Measurements from ENCODE around the gene PHACTR1. TPM values are rescaled to one million over a fixed set of nuclear protein-coding genes. Genes with fewer than 3 reads are reported as not detected.

Gene PHACTR1
- total and polyA plus RNA-seq, 2 of the 4 experiments (the other 2 are of a cell fraction): not detected

DNA sequence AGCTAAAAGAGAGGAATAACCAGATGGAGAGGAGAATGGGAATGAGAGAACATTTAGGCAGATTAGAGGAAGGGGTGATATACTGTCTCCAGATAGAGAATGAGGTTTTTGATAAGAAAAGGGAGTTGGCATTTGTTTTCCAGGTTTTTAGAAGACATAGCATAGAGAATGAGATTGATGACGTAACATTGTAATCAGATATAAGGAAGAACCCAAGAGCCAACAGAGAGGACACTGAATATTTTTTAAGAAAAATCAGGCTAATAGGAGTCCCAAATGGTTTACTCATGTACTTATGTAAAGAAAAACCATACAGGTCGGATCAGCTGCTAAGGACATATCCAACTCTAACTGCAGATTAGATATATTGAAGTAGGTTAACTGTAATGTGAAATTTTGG, 498.8 kb downstream of the PHACTR1 start:
- H3K9me1 ChIP-seq (ENCODE audit: insufficient read depth, low read length): no peaks in the 10 kb centered on the region
- in situ Hi-C loops (cut with MboI; ENCODE audit: low sequenced_read_pairs): no loop called here
- no peaks in the 10 kb centered on the region; the same call in 1 of the 2 replicates for H3K27me3 ChIP-seq (ENCODE audit: control insufficient read depth, insufficient read depth, low read length)
- H3K4me1 ChIP-seq (ENCODE audit: control insufficient read depth, insufficient read depth, low read length): no peaks in the 10 kb centered on the region
- dilution Hi-C loops (cut with HindIII; ENCODE audit: low sequenced_read_pairs, unreplicated experiment): no loop called here
- ChIA-PET POLR2A (ENCODE audit: unreplicated experiment) (no interaction called here), CTCF (no interaction called here)
- no peak overlapping the region for H2AK9ac ChIP-seq (replicated peaks; ENCODE audit: low read depth, low read length, poor library complexity)
- no peak overlapping the region for H3K56ac ChIP-seq (ENCODE audit: extremely low read depth, insufficient read depth, low read length)
- H3K27ac ChIP-seq (ENCODE audit: insufficient read depth, low read length): no peak overlapping the region
- H3K79me1 ChIP-seq (ENCODE audit: low read depth in 1 of 2, low read length in 2 of 2): no peaks in the 10 kb centered on the region
- no peak overlapping the region for H2BK20ac ChIP-seq (ENCODE audit: low read depth, low read length)
- intact Hi-C loops (cut with micrococcal nuclease): no loop called here
- no peak overlapping the region for H2AFZ ChIP-seq (replicated peaks; ENCODE audit: low read length, poor library complexity)
- no peaks in the 10 kb centered on the region for H4K20me1 ChIP-seq (ENCODE audit: insufficient read depth, low read length)
- no peak overlapping the region for H3K14ac ChIP-seq (replicated peaks; ENCODE audit: low read depth, low read length)
- no peak overlapping the region for H3K4me3 ChIP-seq (ENCODE audit: insufficient read depth, low read depth, low read length)
- H3K18ac ChIP-seq (ENCODE audit: low read depth, low read length): no peak overlapping the region
- no TSS peak for BruUV-seq (replicated peaks)
- no peak overlapping the region for H3K4ac ChIP-seq (ENCODE audit: low read depth, low read length)
- H2BK15ac ChIP-seq (ENCODE audit: low read depth, low read length): no peak overlapping the region
- no peak overlapping the region for H2BK5ac ChIP-seq (ENCODE audit: low read depth, low read length, poor library complexity, severe bottlenecking)
- no peak overlapping the region for H4K8ac ChIP-seq (ENCODE audit: low read depth in 2 of 2, low read length in 2 of 2)
- no peak overlapping the region for H2BK120ac ChIP-seq (ENCODE audit: low read depth, low read length)
- WGBS, 2 experiments (ENCODE audit: extremely low coverage in 2 of 2, insufficient read length in 1 of 2): no CpG with 5 or more reads among the region's 2 CpGs
- no peaks in the 10 kb centered on the region for H3K9me3 ChIP-seq (ENCODE audit: control insufficient read depth, insufficient read depth, low read length)
- no peak overlapping the region for H4K91ac ChIP-seq (ENCODE audit: insufficient read depth, low read depth, low read length)
- H3K23ac ChIP-seq (ENCODE audit: low read depth, low read length): no peak overlapping the region
- H4K5ac ChIP-seq (ENCODE audit: low read depth, low read length): no peak overlapping the region
- no peaks in the 10 kb centered on the region for H3K36me3 ChIP-seq (ENCODE audit: control insufficient read depth, insufficient read depth, low read length)
- ATAC-seq (ENCODE audit: low read depth) (no peak), DNase-seq (no peak)
- no peak overlapping the region for H3K9ac ChIP-seq (ENCODE audit: low read depth, low read length)
- no peak overlapping the region for H3K4me2 ChIP-seq (ENCODE audit: low read depth, low read length)
- no peak for TF ChIP-seq CHD1 (IDR thresholded peaks at IDR 0.05; ENCODE audit: low read depth, low read length)
- no peak for TF ChIP-seq POLR2A (IDR thresholded peaks at IDR 0.05; ENCODE audit: low read depth, low read length)
- TF ChIP-seq RAD21 (IDR thresholded peaks at IDR 0.05; ENCODE audit: low read length): no peak
- no peak for TF ChIP-seq CTCF (conservative IDR thresholded peaks at IDR 0.05; ENCODE audit: low read depth, low read length)
- TF ChIP-seq CEBPB (IDR thresholded peaks at IDR 0.05; ENCODE audit: low read depth, low read length): no peak
- TF ChIP-seq NFE2L2 (IDR thresholded peaks at IDR 0.05; ENCODE audit: low read depth, low read length): no peak
- TF ChIP-seq BHLHE40 (IDR thresholded peaks at IDR 0.05; ENCODE audit: low read depth, low read length): no peak
- TF ChIP-seq MAZ (IDR thresholded peaks at IDR 0.05; ENCODE audit: borderline replicate concordance, low read depth, low read length): no peak
- no peak for TF ChIP-seq RFX5 (IDR thresholded peaks at IDR 0.05; ENCODE audit: low read depth, low read length)
- no peak for TF ChIP-seq MAFK (IDR thresholded peaks at IDR 0.05; ENCODE audit: low read depth, low read length)
- TF ChIP-seq, protein P1, sequence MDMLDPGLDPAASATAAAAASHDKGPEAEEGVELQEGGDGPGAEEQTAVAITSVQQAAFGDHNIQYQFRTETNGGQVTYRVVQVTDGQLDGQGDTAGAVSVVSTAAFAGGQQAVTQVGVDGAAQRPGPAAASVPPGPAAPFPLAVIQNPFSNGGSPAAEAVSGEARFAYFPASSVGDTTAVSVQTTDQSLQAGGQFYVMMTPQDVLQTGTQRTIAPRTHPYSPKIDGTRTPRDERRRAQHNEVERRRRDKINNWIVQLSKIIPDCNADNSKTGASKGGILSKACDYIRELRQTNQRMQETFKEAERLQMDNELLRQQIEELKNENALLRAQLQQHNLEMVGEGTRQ (IDR thresholded peaks at IDR 0.05; ENCODE audit: low read depth, low read length): no peak
- TF ChIP-seq FOS (IDR thresholded peaks at IDR 0.05; ENCODE audit: low read depth, low read length): no peak
- no peak for TF ChIP-seq RCOR1 (IDR thresholded peaks at IDR 0.05; ENCODE audit: insufficient replicate concordance, low read length)
- TF ChIP-seq MXI1 (IDR thresholded peaks at IDR 0.05; ENCODE audit: borderline replicate concordance, low read depth, low read length): no peak
- TF ChIP-seq SMC3 (IDR thresholded peaks at IDR 0.05; ENCODE audit: low read depth, low read length): no peak
- no peak overlapping the region for H2AK5ac ChIP-seq (ENCODE audit: low read depth, low read length)
